Hepatocyte (in vitro differentiated cells): ENCODE measurements around the gene RAP1GAP. TPM values are rescaled to one million over a fixed set of nuclear protein-coding genes. Genes with fewer than 3 reads are reported as not detected.

Experiments used
- DNase-seq: peaks from one replicate; pipeline ENCODE4 v3.0.0-alpha.2; 2016; ENCODE audit warnings: low spot score
- H2AFZ ChIP-seq: fragments of 200-600 bp; sonication (generic); 2 replicates; pipeline ENCODE4 v1.6.0; 2016; ENCODE audit warnings: antibody characterized with exemption, mild to moderate bottlenecking
- H3K27ac ChIP-seq: fragments of 200-600 bp; sonication (generic); 2 replicates; pipeline ENCODE4 v1.5.1; 2016; ENCODE audit warnings: mild to moderate bottlenecking
- H3K27me3 ChIP-seq: fragments of 200-600 bp; sonication (generic); 2 replicates; pipeline ENCODE4 v1.6.1; 2016
- H3K36me3 ChIP-seq: fragments of 200-600 bp; sonication (generic); replicated peaks from 2 replicates; pipeline ENCODE4 v1.5.1; 2016; ENCODE audit warnings: low read depth; ENCODE audit not compliant: insufficient read depth
- H3K4me1 ChIP-seq: fragments of 200-600 bp; sonication (generic); 2 replicates; pipeline ENCODE4 v1.5.1; 2016; ENCODE audit warnings: mild to moderate bottlenecking, moderate library complexity; ENCODE audit not compliant: insufficient read depth
- H3K4me2 ChIP-seq: fragments of 200-600 bp; sonication (generic); 2 replicates; pipeline ENCODE4 v1.6.0; 2016
- H3K4me3 ChIP-seq: fragments of 200-600 bp; sonication (generic); 2 replicates; pipeline ENCODE4 v1.5.1; 2016; ENCODE audit warnings: mild to moderate bottlenecking
- H3K79me2 ChIP-seq: fragments of 200-600 bp; sonication (generic); 2 replicates; pipeline ENCODE4 v1.6.0; 2017; ENCODE audit warnings: mild to moderate bottlenecking
- H3K9me2 ChIP-seq: fragments of 200-600 bp; sonication (generic); replicated peaks from 2 replicates; pipeline ENCODE4 v1.6.0; 2017; ENCODE audit warnings: mild to moderate bottlenecking; ENCODE audit not compliant: insufficient read depth
- H3K9me3 ChIP-seq: fragments of 200-600 bp; sonication (generic); 2 replicates; pipeline ENCODE4 v1.5.1; 2016; ENCODE audit warnings: low read depth, mild to moderate bottlenecking
- H4K20me1 ChIP-seq: fragments of 200-600 bp; sonication (generic); 2 replicates; pipeline ENCODE4 v1.6.0; 2016; ENCODE audit warnings: mild to moderate bottlenecking; ENCODE audit not compliant: insufficient read depth, poor library complexity, severe bottlenecking
- EZH2 ChIP-seq: fragments of 200-600 bp; sonication (generic); IDR thresholded peaks from 2 replicates; pipeline ENCODE4 v1.6.1; 2016; ENCODE audit warnings: antibody characterized with exemption, mild to moderate bottlenecking, borderline replicate concordance
- EZH2phosphoT487 ChIP-seq: fragments of 200-600 bp; sonication (generic); IDR thresholded peaks from one replicate; pipeline ENCODE4 v1.6.1; 2018; ENCODE audit warnings: antibody characterized with exemption, mild to moderate bottlenecking, low read depth, moderate library complexity; ENCODE audit not compliant: unreplicated experiment, severe bottlenecking
- WGBS: methylation state at CpG from one replicate; pipeline ENCODE4 v1.1.6; 2016; ENCODE audit warnings: low lambda C conversion rate; ENCODE audit errors: missing lambda C conversion rate; 5-methylcytosine and 5-hydroxymethylcytosine counted together
- polyA plus RNA-seq: library from polyadenylated mRNA; unstranded; fragments of >200 nt; fragmentation: Nextera tagmentation; extraction: Ambion mirVana; gene quantifications from 2 replicates; pipeline ENCODE4 v1.2.1, GENCODE V29; 2016
- total RNA-seq: library from RNA; depleted of rRNA; stranded (reverse); fragments of >200 nt; gene quantifications from 2 replicates; pipeline ENCODE4 v1.2.3, GENCODE V29; 2014
- TF ChIP-seq, protein P1 (sequence below): fragments of 200-600 bp; sonication (generic); IDR thresholded peaks from 2 replicates; pipeline ENCODE4 v1.5.1; 2016; ENCODE audit warnings: antibody characterized with exemption, mild to moderate bottlenecking; ENCODE audit not compliant: poor library complexity

Gene RAP1GAP
- total and polyA plus RNA-seq, 2 experiments from 2014 or later, result 12.3 to 18.0 TPM

DNA sequence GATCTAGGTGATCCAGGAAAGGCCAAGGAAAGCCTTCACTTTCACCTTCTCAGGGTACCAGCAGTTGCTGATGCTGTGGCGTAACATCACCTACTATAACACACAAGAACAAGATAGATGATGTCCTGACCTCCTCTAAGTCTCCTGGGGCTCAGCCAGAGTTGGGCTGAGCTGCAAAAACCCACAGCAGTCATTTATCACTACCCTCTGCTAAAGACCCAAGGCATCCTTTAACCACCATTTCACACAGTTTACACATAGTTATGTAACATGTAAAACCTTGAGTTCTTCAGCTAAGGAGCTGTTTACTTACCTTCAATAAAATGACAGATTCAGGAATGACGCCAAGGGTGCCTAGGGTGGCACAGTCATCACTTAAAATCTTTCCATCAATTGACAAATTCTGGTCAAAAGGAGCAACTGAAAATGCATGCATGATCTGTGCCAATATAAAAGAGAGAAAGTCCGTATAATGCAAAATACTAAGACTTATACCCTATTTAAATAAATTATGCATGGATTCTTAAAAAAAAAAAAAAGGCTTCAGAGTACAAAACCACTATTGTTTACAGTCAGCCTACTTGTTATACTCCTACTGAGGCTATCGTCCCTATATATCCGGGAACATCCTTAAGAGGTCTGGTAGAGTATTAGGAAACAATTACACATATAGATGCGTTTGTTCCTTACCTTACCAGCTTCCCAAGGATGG is 20.7 kb upstream of the RAP1GAP start:
- Histone ChIP-seq H3K27me3 (no peaks in the 10 kb centered on the region), H3K4me1 (no peaks in the 10 kb centered on the region), H3K36me3 (peaks cover 2% of the 10 kb centered on the region), H3K9me2 (no peaks in the 10 kb centered on the region), H3K27ac (no peak overlapping the region), H4K20me1 (no peaks in the 10 kb centered on the region), H3K4me2 (no peak overlapping the region), H3K9me3 (peaks cover 3% of the 10 kb centered on the region), H3K4me3 (no peak overlapping the region), H2AFZ (no peak overlapping the region), H3K79me2 (no peaks in the 10 kb centered on the region)
- no peak for DNase-seq
- no peak for TF ChIP-seq EZH2phosphoT487
- no peak for TF ChIP-seq EZH2
- TF ChIP-seq, protein P1, sequence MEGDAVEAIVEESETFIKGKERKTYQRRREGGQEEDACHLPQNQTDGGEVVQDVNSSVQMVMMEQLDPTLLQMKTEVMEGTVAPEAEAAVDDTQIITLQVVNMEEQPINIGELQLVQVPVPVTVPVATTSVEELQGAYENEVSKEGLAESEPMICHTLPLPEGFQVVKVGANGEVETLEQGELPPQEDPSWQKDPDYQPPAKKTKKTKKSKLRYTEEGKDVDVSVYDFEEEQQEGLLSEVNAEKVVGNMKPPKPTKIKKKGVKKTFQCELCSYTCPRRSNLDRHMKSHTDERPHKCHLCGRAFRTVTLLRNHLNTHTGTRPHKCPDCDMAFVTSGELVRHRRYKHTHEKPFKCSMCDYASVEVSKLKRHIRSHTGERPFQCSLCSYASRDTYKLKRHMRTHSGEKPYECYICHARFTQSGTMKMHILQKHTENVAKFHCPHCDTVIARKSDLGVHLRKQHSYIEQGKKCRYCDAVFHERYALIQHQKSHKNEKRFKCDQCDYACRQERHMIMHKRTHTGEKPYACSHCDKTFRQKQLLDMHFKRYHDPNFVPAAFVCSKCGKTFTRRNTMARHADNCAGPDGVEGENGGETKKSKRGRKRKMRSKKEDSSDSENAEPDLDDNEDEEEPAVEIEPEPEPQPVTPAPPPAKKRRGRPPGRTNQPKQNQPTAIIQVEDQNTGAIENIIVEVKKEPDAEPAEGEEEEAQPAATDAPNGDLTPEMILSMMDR, result no peak
- 95% methylated on average over 6 of the region's 6 CpGs for WGBS

DNA sequence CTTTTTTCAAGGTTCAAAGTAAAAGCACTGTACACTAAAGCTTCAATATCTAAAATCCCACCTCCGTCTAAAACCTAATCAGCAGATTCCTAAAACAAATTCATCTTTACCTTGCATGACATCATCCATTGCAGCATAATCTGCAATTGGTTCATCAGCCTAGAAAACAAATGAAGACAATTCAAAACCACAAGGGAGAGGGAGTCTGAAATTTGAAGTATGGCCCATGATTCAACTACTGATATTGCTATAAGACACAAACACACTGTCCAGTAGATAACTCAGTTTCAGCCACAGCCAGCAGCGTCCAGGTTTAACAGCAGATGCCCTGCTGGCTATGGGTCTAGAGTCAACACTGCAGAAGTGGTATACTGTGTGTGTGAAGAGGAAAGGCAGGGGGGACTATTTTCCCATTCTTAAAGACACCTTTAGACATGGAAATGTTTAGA is 17.9 kb upstream of the RAP1GAP start:
- no peak for DNase-seq
- Histone ChIP-seq H3K4me1 (no peaks in the 10 kb centered on the region), H3K27ac (no peak overlapping the region), H3K36me3 (no peaks in the 10 kb centered on the region), H3K9me3 (peaks cover 3% of the 10 kb centered on the region), H3K27me3 (no peaks in the 10 kb centered on the region), H3K4me2 (no peak overlapping the region), H3K79me2 (no peaks in the 10 kb centered on the region), H2AFZ (no peak overlapping the region), H3K4me3 (no peak overlapping the region), H3K9me2 (no peaks in the 10 kb centered on the region), H4K20me1 (no peaks in the 10 kb centered on the region)
- WGBS, result 96% methylated on average over 2 of the region's 2 CpGs
- TF ChIP-seq, protein P1, result no peak
- no peak for TF ChIP-seq EZH2
- TF ChIP-seq EZH2phosphoT487, result no peak

DNA sequence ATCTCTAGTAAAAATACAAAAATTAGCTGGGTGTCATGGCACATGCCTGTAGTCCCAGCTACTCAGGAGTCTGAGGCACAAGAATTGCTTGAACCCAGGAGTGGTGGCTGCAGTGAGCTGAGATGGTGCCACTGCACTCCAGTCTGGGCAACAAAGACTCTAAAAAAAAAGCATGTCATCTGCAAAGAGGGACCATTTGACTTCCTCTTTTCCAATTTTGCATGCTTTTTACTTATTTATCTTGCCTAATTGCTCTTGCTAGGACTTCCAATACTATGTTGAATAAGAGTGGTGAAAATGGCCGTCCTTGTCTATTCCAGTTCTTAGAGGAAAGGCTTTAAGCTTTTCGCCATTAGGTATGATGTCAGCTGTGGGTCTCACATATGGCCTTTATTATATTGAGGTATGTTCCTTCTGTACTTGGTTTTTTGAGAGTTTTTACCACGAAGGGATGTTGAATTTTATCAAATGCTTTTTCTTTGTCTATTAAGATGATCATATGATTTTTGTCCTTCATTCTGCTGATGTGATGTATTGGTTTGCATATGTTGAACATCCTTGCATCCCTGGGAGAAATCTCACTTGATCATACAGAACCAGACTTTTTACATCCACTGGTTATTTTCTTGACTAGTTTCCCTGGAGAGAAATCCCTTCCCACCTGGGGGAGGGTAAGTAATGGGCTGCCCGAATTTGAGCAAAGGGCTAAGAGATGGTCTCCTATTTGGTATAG is 17.0 kb upstream of the RAP1GAP start:
- no peaks in the 10 kb centered on the region for H3K4me1 ChIP-seq
- TF ChIP-seq, protein P1, result no peak
- no peaks in the 10 kb centered on the region for H3K79me2 ChIP-seq
- no peaks in the 10 kb centered on the region for H3K27me3 ChIP-seq
- no peak overlapping the region for H3K4me3 ChIP-seq
- H3K36me3 ChIP-seq, result no peaks in the 10 kb centered on the region
- no peak overlapping the region for H3K4me2 ChIP-seq
- WGBS, result 97% methylated on average over 4 of the region's 4 CpGs
- no peaks in the 10 kb centered on the region for H3K9me2 ChIP-seq
- no peaks in the 10 kb centered on the region for H4K20me1 ChIP-seq
- no peak for DNase-seq
- peaks cover 3% of the 10 kb centered on the region for H3K9me3 ChIP-seq
- no peak overlapping the region for H2AFZ ChIP-seq
- H3K27ac ChIP-seq, result no peak overlapping the region
